ENCODE measurements around the gene TMPRSS4. TPM values are rescaled to one million over a fixed set of nuclear protein-coding genes. Genes with fewer than 3 reads are reported as not detected.
"Not testable (repeated sequence)": the region's sequence is repeated elsewhere in the genome, so short reads cannot be mapped to it uniquely, and the experiment has no call there.

TMPRSS4 gene
- total and polyA plus RNA-seq, 2 experiments from 2014 or later: 0.10 to 0.58 TPM

- no peak for TF ChIP-seq POLR2AphosphoS5 (IDR thresholded peaks at IDR 0.05; ENCODE audit: low read depth)
- TF ChIP-seq EZH2 (IDR thresholded peaks at IDR 0.05; ENCODE audit: low read depth, unreplicated experiment): no peak
- no peak for TF ChIP-seq ZNF331 (CRISPR knock-in tag; IDR thresholded peaks at IDR 0.05; ENCODE audit: low read depth)
- no peak for TF ChIP-seq REST (IDR thresholded peaks at IDR 0.05; ENCODE audit: unreplicated experiment)
Measured at GRCh38 chr11:118060869-118061268, 16.0 kb upstream of the TMPRSS4 start (continued).

- Mint-ChIP-seq H3K27me3 (ENCODE audit: insufficient read depth, low read depth, poor library complexity) (peaks cover 11% of the 10 kb centered on the region), H3K36me3 (ENCODE audit: low read depth) (no peaks in the 10 kb centered on the region), H3K9me3 (no peaks in the 10 kb centered on the region), H3K4me1 (peaks cover 5% of the 10 kb centered on the region), H3K27ac (no peak overlapping the region), H3K4me3 (no peak overlapping the region)
- no peaks in the 10 kb centered on the region for H3K36me3 ChIP-seq (ENCODE audit: insufficient read depth)
- no peaks in the 10 kb centered on the region for H4K20me1 ChIP-seq (replicated peaks; ENCODE audit: insufficient read depth)
- H3K27ac ChIP-seq (ENCODE audit: low read depth): no peak overlapping the region
- H3K9me2 ChIP-seq (ENCODE audit: insufficient read depth): 0 out of 2 replicates have a peak, but pooled peaks cover 4% of the 10 kb centered on the region
- H3K4me1 ChIP-seq (ENCODE audit: insufficient read depth): no peaks in the 10 kb centered on the region
- no peak overlapping the region for H3K4me2 ChIP-seq
- H3F3A ChIP-seq (replicated peaks; ENCODE audit: low read depth): no peaks in the 10 kb centered on the region
- no peak overlapping the region for H2AFZ ChIP-seq
- ATAC-seq (no peak), DNase-seq (ENCODE audit: low spot score) (no peak)
- no peaks in the 10 kb centered on the region for H3K79me2 ChIP-seq (replicated peaks; ENCODE audit: insufficient read depth)
- no peaks in the 10 kb centered on the region for H3K27me3 ChIP-seq (ENCODE audit: insufficient read depth)
- no peak overlapping the region for H3K4me3 ChIP-seq
- TF ChIP-seq ZNF331 (CRISPR knock-in tag; IDR thresholded peaks at IDR 0.05; ENCODE audit: low read depth) (no peak), CREB1 (CRISPR knock-in tag; IDR thresholded peaks at IDR 0.05; ENCODE audit: low read depth) (no peak), JUNB (IDR thresholded peaks at IDR 0.05; ENCODE audit: unreplicated experiment) (no peak), STAT1 (IDR thresholded peaks at IDR 0.05; ENCODE audit: unreplicated experiment) (no peak), EZH2 (IDR thresholded peaks at IDR 0.05; ENCODE audit: low read depth, unreplicated experiment) (no peak), NANOG (IDR thresholded peaks at IDR 0.05; ENCODE audit: borderline replicate concordance) (no peak)
- TF ChIP-seq, protein P1, sequence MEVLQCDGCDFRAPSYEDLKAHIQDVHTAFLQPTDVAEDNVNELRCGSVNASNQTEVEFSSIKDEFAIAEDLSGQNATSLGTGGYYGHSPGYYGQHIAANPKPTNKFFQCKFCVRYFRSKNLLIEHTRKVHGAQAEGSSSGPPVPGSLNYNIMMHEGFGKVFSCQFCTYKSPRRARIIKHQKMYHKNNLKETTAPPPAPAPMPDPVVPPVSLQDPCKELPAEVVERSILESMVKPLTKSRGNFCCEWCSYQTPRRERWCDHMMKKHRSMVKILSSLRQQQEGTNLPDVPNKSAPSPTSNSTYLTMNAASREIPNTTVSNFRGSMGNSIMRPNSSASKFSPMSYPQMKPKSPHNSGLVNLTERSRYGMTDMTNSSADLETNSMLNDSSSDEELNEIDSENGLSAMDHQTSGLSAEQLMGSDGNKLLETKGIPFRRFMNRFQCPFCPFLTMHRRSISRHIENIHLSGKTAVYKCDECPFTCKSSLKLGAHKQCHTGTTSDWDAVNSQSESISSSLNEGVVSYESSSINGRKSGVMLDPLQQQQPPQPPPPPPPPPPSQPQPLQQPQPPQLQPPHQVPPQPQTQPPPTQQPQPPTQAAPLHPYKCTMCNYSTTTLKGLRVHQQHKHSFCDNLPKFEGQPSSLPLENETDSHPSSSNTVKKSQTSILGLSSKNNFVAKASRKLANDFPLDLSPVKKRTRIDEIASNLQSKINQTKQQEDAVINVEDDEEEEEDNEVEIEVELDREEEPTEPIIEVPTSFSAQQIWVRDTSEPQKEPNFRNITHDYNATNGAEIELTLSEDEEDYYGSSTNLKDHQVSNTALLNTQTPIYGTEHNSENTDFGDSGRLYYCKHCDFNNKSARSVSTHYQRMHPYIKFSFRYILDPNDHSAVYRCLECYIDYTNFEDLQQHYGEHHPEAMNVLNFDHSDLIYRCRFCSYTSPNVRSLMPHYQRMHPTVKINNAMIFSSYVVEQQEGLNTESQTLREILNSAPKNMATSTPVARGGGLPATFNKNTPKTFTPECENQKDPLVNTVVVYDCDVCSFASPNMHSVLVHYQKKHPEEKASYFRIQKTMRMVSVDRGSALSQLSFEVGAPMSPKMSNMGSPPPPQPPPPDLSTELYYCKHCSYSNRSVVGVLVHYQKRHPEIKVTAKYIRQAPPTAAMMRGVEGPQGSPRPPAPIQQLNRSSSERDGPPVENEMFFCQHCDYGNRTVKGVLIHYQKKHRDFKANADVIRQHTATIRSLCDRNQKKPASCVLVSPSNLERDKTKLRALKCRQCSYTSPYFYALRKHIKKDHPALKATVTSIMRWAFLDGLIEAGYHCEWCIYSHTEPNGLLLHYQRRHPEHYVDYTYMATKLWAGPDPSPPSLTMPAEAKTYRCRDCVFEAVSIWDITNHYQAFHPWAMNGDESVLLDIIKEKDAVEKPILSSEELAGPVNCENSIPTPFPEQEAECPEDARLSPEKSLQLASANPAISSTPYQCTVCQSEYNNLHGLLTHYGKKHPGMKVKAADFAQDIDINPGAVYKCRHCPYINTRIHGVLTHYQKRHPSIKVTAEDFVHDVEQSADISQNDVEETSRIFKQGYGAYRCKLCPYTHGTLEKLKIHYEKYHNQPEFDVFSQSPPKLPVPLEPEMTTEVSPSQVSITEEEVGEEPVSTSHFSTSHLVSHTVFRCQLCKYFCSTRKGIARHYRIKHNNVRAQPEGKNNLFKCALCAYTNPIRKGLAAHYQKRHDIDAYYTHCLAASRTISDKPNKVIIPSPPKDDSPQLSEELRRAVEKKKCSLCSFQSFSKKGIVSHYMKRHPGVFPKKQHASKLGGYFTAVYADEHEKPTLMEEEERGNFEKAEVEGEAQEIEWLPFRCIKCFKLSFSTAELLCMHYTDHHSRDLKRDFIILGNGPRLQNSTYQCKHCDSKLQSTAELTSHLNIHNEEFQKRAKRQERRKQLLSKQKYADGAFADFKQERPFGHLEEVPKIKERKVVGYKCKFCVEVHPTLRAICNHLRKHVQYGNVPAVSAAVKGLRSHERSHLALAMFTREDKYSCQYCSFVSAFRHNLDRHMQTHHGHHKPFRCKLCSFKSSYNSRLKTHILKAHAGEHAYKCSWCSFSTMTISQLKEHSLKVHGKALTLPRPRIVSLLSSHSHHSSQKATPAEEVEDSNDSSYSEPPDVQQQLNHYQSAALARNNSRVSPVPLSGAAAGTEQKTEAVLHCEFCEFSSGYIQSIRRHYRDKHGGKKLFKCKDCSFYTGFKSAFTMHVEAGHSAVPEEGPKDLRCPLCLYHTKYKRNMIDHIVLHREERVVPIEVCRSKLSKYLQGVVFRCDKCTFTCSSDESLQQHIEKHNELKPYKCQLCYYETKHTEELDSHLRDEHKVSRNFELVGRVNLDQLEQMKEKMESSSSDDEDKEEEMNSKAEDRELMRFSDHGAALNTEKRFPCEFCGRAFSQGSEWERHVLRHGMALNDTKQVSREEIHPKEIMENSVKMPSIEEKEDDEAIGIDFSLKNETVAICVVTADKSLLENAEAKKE (CRISPR knock-in tag; IDR thresholded peaks at IDR 0.05): no peak
Measured at GRCh38 chr11:118061586-118062125, 15.2 kb upstream of the TMPRSS4 start.

GRCh38 chr11:118062181-118062580, 14.7 kb upstream of the TMPRSS4 start:
- not testable (repeated sequence) for DNase-seq (ENCODE audit: low spot score); H4K20me1 ChIP-seq (replicated peaks; ENCODE audit: insufficient read depth); H3K36me3 Mint-ChIP-seq (ENCODE audit: low read depth); H3K4me3 ChIP-seq; H3K4me1 Mint-ChIP-seq; H3K36me3 ChIP-seq (ENCODE audit: insufficient read depth); H3K27me3 ChIP-seq (ENCODE audit: insufficient read depth); H3K9me3 Mint-ChIP-seq; H3K27ac ChIP-seq (ENCODE audit: low read depth); H3F3A ChIP-seq (replicated peaks; ENCODE audit: low read depth); H2AFZ ChIP-seq; H3K4me1 ChIP-seq (ENCODE audit: insufficient read depth); H3K4me2 ChIP-seq; H3K27ac Mint-ChIP-seq; ATAC-seq; H3K9me2 ChIP-seq (ENCODE audit: insufficient read depth); H3K4me3 Mint-ChIP-seq; H3K79me2 ChIP-seq (replicated peaks; ENCODE audit: insufficient read depth)
- H3K27me3 Mint-ChIP-seq (ENCODE audit: insufficient read depth, low read depth, poor library complexity): peaks cover 10% of the 10 kb centered on the region
